Skeletal muscle satellite cell (primary cell): ENCODE results near the gene CD151.

ENCODE experiments used
- H3K27me3 ChIP-seq: 2 replicates; pipeline ENCODE4 v1.7.0; 2013; ENCODE audit warnings: low read length; ENCODE audit not compliant: control insufficient read depth, insufficient read depth
- H3K36me3 ChIP-seq: 2 replicates; pipeline ENCODE4 v1.7.0; 2013; ENCODE audit warnings: mild to moderate bottlenecking, control low read depth, low read length; ENCODE audit not compliant: insufficient read depth
- H3K4me1 ChIP-seq: 2 replicates; pipeline ENCODE4 v1.7.0; 2013; ENCODE audit warnings: low read length; ENCODE audit not compliant: control insufficient read depth, insufficient read depth
- H3K4me2 ChIP-seq: 2 replicates; pipeline ENCODE4 v1.7.0; 2013; ENCODE audit warnings: mild to moderate bottlenecking, low read length
- H3K4me3 ChIP-seq: 2 replicates; pipeline ENCODE4 v1.7.0; 2013; ENCODE audit warnings: low read length
- H3K9ac ChIP-seq: 2 replicates; pipeline ENCODE4 v1.7.0; 2013; ENCODE audit warnings: mild to moderate bottlenecking, low read depth, low read length, moderate library complexity
- H3K9me3 ChIP-seq: replicated peaks from 2 replicates; pipeline ENCODE4 v1.7.0; 2013; ENCODE audit warnings: mild to moderate bottlenecking, control low read depth, low read length

CD151 gene

GRCh38 chr11:861105-861479, 28.3 kb downstream of the CD151 start:
- H3K4me2 ChIP-seq: no peak overlapping the region
- H3K36me3 ChIP-seq: peaks cover 44% of the 10 kb centered on the region
- peaks cover 8% of the 10 kb centered on the region for H3K4me1 ChIP-seq
- no peak overlapping the region for H3K4me3 ChIP-seq
- no peaks in the 10 kb centered on the region for H3K27me3 ChIP-seq
- H3K9me3 ChIP-seq: no peaks in the 10 kb centered on the region
- no peak overlapping the region for H3K9ac ChIP-seq

GRCh38 chr11:862081-862661, 29.4 kb downstream of the CD151 start:
- no peak overlapping the region for H3K4me2 ChIP-seq
- H3K9ac ChIP-seq: no peak overlapping the region
- H3K27me3 ChIP-seq: no peaks in the 10 kb centered on the region
- peaks cover 53% of the 10 kb centered on the region for H3K36me3 ChIP-seq
- peaks cover 8% of the 10 kb centered on the region for H3K4me1 ChIP-seq
- no peaks in the 10 kb centered on the region for H3K9me3 ChIP-seq
- H3K4me3 ChIP-seq: no peak overlapping the region

DNA sequence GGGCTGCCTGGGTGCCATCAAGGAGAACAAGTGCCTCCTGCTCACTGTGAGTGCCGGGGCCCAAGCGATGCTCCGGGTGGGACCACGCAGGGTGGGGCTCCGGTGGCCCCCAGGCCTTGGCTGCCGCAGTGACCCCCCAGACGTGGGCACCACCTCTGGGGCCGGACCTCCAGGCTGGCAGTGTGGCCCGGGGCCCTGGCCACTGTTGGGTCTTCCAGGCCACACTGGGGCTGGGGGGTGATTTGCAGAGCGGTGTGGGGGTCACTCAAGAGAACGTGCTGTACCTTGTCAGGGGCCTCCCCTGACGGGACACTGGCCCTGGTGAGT, 29.9 kb downstream of the CD151 start:
- Histone ChIP-seq H3K4me3 (no peak overlapping the region), H3K9me3 (no peaks in the 10 kb centered on the region), H3K4me1 (peaks cover 8% of the 10 kb centered on the region), H3K4me2 (no peak overlapping the region), H3K36me3 (peaks cover 53% of the 10 kb centered on the region), H3K27me3 (no peaks in the 10 kb centered on the region), H3K9ac (no peak overlapping the region)

- Histone ChIP-seq H3K4me1 (peaks cover 8% of the 10 kb centered on the region), H3K9ac (no peak overlapping the region), H3K4me2 (no peak overlapping the region), H3K9me3 (no peaks in the 10 kb centered on the region), H3K36me3 (peaks cover 49% of the 10 kb centered on the region), H3K4me3 (no peak overlapping the region), H3K27me3 (no peaks in the 10 kb centered on the region)
Observed at GRCh38 chr11:863023-863909, 30.5 kb downstream of the CD151 start.

DNA sequence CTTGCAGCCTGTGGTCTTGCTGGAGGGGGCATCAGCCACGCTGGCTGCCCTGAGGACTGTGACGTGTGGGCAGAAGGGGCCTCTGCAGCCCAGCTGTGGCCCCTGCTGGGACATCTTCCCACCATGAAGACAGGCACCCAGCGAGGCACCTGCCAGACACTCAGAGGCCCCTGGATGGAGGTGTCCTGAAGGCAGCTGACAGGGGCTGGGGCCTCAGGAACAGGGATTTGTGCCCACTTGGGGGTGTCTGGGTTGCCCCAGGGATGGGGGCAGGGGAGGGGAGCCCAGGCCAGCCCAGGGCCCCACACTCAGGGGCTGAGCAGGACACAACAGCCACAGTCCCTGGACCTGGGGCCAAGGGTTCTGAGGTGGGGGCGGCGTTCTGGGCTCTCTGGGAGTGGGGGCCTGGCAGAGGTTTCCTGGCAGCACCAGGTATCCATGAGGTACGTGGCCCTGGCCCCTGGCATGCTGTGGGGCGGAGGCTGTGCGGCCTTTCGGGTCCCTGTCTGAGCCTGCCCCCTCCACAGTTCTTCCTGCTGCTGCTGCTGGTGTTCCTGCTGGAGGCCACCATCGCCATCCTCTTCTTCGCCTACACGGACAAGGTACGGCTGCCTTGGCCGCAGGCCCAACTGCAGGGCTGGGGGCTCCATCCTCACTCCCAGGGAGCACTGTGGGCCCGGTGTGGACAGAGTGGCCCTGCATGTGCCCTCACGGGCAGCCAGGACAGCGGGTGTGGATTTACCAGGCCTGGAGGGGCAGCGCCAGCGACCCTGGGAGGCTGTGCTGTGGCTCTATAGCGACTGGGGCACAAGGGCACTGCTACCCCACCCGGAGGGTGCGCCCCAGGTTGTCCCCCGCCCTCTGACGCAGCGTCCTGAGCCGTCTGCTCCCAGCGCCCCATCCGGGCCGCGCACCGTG, 31.4 kb downstream of the CD151 start:
- peaks cover 51% of the 10 kb centered on the region for H3K36me3 ChIP-seq
- H3K9me3 ChIP-seq: no peaks in the 10 kb centered on the region
- H3K4me1 ChIP-seq: peaks cover 8% of the 10 kb centered on the region
- no peaks in the 10 kb centered on the region for H3K27me3 ChIP-seq
- H3K4me2 ChIP-seq: no peak overlapping the region
- H3K4me3 ChIP-seq: no peak overlapping the region
- no peak overlapping the region for H3K9ac ChIP-seq

GRCh38 chr11:864898-865297, 32.1 kb downstream of the CD151 start:
- Histone ChIP-seq H3K4me2 (no peak overlapping the region), H3K4me3 (no peak overlapping the region), H3K9ac (no peak overlapping the region), H3K4me1 (peaks cover 2% of the 10 kb centered on the region), H3K9me3 (no peaks in the 10 kb centered on the region), H3K36me3 (peaks cover 51% of the 10 kb centered on the region), H3K27me3 (no peaks in the 10 kb centered on the region)

DNA sequence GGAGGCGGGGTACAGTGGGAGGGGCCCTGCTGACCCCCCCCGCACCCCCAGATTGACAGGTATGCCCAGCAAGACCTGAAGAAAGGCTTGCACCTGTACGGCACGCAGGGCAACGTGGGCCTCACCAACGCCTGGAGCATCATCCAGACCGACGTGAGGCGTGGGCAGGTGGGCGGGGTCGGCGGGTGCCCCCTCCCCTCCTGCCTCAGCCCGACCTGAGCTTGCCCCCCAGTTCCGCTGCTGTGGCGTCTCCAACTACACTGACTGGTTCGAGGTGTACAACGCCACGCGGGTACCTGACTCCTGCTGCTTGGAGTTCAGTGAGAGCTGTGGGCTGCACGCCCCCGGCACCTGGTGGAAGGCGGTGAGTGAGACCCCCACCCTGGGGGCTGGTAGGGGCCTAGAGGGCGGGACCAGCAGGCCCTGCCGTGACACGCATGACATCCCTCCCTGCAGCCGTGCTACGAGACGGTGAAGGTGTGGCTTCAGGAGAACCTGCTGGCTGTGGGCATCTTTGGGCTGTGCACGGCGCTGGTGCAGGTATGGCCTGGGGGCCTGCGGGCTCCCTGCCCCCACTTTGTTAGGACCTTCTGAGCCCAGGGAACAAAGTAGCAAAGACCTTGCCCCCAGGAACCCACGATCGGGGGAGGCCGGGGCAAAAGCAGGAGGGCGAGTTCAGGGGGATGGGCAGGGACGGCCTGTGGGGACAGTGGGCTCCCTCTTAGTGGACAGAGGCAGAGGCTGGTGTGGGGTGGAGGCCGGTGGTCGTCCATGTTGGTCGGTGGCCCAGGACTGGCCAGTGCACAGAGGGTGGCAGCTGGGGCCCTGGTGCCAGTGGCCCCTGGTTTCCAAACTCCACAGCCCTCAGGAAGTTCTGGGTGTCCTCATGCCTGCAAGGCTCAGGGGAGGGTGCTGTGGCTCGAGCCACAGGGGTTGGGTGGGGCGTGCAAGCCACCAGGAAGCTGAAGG, 33.0 kb downstream of the CD151 start:
- peaks cover 51% of the 10 kb centered on the region for H3K36me3 ChIP-seq
- no peaks in the 10 kb centered on the region for H3K9me3 ChIP-seq
- no peak overlapping the region for H3K9ac ChIP-seq

GRCh38 chr11:866481-866880, 33.7 kb downstream of the CD151 start:
- H3K36me3 ChIP-seq: peaks cover 51% of the 10 kb centered on the region
- H3K27me3 ChIP-seq: no peaks in the 10 kb centered on the region
- no peak overlapping the region for H3K4me3 ChIP-seq
- no peak overlapping the region for H3K4me2 ChIP-seq
- no peaks in the 10 kb centered on the region for H3K9me3 ChIP-seq
- H3K9ac ChIP-seq: no peak overlapping the region
- H3K4me1 ChIP-seq: no peaks in the 10 kb centered on the region

More for the DNA sequence above, 33.0 kb downstream of the CD151 start:
- Histone ChIP-seq H3K27me3 (no peaks in the 10 kb centered on the region), H3K4me2 (no peak overlapping the region), H3K4me1 (no peaks in the 10 kb centered on the region), H3K4me3 (no peak overlapping the region)

- Histone ChIP-seq H3K27me3 (no peaks in the 10 kb centered on the region), H3K4me2 (no peak overlapping the region), H3K9me3 (no peaks in the 10 kb centered on the region), H3K4me3 (no peak overlapping the region), H3K4me1 (peaks cover 9% of the 10 kb centered on the region), H3K36me3 (peaks cover 45% of the 10 kb centered on the region), H3K9ac (no peak overlapping the region)
Observed at GRCh38 chr11:867856-868358, 35.2 kb downstream of the CD151 start.

- Histone ChIP-seq H3K9me3 (no peaks in the 10 kb centered on the region), H3K4me3 (no peak overlapping the region), H3K27me3 (no peaks in the 10 kb centered on the region), H3K4me2 (no peak overlapping the region), H3K36me3 (peaks cover 40% of the 10 kb centered on the region), H3K4me1 (peaks cover 9% of the 10 kb centered on the region), H3K9ac (no peak overlapping the region)
Observed at GRCh38 chr11:868394-868793, 35.6 kb downstream of the CD151 start.
